Stimulated activated CD8-positive, alpha-beta memory T cell treated with anti-CD3 and anti-CD28 coated beads, Interleukin-15, amount 100 ng/mL, for 1 hour (primary cell): ENCODE measurements around the gene SMARCC1.

Source experiments
- DNase-seq: peaks from one replicate; pipeline ENCODE4 v3.0.0-alpha.2; 2020; ENCODE audit warnings: low read depth

The SMARCC1 gene

DNA sequence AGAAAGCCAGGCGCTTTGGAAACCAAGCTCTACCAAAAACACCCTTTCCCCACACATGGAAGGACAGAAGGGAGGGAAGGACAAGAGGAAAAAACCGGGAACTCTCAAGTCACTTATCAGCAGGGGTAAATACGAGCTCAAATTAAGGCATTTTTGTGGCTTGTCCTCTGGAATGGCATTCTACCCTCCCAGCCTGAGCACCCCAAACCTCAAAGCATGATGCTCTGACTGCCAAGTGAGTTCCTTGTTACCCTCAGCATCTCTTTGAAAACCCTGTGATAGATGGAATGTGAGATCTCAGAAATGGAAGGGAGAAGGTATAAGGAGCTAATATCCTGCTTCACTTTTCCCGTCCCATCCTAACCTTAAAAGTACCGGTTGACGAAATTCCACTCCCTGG is 194.9 kb downstream of the SMARCC1 start:
- no peak for DNase-seq

DNA sequence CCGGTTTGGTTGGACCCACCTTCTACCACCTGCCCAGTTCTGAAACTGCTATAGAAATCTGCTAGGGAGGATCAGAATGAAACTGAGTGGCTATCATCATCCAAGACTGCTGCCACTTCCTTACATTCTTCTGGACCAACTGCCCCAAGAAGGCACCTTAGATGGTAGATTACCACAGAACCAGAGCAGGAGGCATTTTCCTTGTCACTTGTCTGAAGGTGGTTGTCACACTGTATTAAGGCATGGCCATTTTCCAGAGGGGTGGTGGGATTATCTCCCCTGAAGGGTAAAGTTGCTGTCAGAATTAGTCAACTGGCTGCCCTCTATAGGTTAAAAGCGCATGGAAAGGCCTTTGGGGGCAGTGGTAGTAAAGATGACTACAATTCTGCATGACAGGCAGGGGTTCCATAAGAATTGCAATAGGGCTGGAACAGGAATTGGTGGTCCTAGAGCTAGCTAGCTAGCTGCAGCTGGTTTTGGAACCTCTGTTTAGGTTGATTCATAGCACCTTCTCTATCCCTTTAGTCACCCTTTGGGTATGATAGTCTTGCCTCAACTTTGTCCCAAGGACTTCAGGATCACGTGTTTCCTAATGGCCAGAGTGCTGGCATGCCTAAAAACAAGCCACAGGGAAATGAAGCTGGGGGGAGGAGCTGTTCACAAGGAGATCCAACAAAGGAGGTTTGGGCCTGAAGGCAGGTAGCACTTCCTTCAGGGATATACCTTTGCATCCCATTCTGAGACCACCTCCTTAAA is 198.2 kb downstream of the SMARCC1 start:
- no peak for DNase-seq

DNA sequence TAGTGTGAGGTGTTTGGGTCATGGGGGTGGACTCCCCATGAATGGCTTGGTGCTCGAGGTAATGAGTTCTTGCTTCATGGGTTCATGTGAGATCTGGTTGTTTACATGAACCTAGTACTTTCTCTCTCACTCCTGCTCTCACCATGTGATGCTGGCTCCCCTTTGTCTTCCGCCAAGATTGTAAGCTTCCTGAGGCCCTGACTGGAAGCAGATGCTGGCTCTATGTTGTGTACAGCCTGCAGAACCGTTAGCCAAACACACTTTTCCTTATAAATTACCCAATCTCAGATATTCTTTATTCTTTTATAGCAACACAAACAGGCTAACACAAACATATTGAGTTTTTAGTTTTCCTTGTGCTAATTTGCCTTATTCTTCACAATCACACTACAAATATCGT is 199.9 kb downstream of the SMARCC1 start:
- no peak for DNase-seq

DNA sequence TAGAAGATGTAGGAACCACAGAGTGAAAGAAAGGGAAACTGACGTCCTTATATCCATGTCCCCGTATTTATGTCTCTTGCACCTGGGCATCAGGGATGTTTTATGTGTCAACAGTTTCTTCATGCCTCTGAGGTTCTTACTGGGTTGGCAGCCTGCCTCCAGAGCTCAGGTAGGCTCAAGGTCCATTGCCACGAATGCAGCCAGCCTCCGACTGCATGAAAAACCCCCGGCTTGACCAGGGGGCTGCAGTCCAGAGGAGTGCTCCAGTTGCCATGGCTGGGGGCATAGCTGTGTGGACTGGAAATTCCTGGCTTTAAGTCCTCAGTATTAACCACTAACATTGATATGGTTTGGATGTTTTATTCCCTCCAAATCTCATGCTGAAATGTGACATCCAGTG is 200.3 kb downstream of the SMARCC1 start:
- DNase-seq, result no peak

DNA sequence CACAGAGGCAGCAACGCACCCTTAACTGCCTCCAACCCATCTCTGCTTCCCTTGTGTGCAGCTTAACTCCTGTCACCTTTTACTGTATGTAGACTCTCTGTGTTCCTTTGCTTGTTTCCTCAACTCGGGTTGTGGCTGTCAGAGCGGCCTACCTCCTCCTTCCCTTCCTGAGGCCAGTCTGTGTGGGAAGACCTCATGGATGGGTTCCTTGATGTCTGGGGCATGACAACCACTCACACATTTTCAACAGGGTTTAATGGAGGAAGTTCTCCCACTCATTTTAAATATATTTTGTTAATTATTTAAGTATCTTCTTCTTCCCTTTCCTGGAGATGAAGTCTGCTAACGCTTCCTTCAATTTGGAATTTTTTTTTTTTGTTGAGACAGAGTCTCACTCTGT is 201.2 kb downstream of the SMARCC1 start:
- no peak for DNase-seq

DNA sequence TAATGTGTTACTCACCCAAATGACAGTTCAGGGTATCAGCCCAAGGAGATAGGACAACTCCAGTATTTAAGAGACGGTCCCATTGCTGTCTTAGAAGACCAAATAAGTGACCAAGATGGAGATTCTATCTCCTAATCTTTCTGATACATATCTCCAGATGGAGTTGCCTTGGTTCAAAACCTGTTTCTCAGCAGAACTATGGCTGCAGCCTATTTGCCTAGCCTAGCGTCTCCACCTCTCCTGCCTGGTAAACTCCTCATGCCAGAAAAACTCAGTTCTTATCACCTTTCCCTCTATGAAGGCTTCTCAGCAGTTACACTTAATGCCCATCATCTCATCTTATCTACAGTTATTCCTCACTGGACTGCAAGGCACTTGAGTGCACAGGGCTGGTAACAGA is 201.8 kb downstream of the SMARCC1 start:
- DNase-seq, result no peak

DNA sequence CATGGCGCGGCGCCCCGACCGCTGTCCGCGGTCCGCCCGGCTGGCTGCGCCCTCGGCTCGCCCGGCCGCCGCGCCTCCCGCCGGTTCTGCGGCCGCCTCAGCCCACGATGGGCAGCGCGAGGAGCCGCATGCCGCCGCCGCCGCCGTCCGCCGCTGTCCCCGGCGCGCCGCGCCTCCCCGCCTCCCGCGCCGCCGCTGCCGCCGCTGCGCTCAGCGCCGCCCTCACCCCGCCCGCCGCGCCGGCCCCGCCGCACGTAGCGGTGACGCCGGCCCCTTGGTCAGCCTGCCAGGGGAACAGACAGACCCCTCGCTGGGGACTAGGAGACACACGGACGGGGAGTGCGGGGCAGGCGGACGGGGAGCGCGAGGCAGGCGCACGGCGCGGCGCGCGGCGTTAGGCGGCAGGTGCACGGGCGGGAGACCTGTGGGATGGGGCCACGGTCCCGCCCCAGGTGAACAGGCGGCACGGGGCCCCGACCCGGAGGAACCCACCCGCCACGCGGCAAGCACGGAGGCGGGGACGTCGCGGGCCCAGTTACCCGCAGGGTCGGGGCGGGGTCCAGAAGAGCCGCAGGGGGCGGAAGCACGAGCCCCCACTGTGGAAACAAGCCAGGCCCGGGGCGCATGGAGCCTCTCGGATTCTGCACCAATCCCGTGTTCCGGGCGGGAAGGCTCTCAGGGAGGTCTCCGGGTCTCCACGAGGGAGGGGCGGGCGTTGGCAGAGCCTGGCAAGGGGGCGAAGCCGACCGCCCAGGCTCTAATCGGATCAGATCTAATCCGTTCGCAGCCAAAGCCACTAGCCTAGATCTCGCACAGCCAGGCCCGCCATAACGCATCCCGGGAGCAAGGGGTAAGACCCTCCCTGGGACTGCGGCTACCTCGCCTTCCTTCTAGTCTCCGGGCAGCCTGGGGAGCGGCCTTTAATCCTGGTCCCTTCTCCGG is 202.7 kb downstream of the SMARCC1 start, which contains the start of gene CSPG5:
Gene CSPG5 (minus strand): TSS at position 175 of the 942 bp plus-strand sequence. CDS start 172 bp downstream, at position 3.
- no peak for DNase-seq

DNA sequence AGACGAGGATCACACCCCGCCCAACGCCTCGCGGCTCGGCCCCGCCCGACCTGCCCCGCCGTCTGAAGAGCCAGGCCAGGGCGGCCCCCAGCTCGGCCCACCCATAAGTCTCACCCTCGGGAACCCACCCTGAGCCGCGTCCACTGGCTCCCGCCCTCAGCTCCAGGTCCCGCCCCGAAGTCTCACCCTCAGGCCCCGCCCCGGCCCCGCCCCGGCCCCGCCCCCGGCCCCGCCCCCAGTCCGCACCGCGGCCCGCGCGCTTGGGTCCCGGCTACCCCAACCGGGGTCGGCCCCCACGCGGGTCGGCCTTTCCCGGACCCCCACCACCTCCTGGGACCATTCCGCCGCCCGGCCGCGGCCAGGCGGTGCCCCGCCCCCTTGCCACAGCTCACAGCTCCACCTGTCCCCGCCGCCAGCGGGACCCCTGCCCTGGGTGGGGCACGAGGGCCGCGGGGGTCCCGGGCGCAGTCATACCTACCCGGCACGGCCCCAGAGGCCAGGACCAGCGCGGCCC is 203.5 kb downstream of the SMARCC1 start:
- DNase-seq, result no peak

DNA sequence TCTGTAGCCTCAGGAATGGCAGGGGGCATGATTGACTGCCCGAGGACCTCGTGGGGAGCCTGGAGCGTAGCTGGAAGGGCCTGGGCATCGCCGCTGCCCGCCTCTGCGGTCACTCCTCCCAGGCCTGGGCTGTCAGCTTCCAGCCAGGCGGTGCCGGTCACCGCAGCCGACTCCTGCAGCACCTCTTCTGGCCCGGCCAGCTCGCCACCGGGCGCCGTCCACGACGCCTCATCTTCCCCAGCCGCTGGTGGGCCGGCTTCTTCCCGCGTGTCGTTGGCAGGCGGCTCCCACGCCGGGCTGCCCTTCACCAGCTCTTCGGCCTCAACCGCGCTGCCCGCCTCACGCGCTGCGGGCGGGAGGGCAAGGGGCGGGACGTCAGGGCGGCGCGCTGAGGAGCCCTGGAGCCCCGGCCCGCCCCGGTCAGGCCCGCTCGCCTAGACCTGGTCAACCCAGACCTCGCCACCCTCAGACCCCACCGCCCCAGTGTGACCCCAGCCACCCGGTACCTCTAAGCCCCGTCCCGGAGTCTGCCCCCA is 204.0 kb downstream of the SMARCC1 start:
- DNase-seq, result no peak

DNA sequence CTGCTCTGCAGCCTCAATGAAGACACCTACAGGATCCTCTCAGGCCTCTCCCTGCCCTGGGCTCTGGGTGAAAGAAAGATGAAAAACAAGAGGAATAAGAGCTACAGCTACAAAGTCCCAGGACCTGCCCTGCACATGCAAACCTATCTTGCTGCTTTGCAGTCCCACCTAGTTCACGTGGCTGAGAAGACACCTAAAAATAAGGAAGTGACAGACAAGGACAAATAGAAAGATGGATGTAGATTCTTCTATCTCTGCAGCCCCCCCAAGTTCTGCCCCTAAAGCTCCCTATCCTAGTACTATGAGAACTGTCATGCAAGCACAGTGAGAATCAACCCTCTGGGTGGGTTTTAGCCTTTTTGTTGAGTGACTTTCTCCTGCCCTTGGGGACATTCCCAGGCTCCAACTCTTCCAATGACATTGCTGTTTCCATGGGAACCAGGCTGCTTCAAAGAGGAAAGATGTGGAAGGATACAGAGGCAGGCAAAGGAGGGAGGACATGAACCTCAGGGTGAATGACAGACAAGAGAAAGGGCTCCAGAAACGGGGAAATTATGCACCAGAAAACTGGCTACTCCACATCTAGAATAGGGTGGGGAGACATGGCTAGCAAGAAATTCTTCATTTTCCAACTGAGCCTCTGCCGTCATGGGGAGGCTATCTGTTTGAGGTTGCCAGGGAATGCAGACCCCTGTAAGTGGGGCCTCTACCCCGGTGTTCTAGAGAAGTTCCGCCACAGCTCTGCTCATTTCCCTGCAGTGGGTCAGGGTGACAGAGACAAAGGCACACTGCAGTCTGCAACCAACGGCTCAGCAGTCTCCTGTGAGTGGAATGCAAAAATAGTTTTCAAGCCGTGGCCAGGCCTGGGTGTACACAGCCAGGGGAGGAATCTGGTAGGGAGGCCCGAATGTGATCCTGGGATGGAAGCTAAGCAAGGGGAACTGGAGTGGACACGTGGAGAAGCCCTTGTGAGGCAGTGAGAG is 208.2 kb downstream of the SMARCC1 start:
- DNase-seq, result no peak

DNA sequence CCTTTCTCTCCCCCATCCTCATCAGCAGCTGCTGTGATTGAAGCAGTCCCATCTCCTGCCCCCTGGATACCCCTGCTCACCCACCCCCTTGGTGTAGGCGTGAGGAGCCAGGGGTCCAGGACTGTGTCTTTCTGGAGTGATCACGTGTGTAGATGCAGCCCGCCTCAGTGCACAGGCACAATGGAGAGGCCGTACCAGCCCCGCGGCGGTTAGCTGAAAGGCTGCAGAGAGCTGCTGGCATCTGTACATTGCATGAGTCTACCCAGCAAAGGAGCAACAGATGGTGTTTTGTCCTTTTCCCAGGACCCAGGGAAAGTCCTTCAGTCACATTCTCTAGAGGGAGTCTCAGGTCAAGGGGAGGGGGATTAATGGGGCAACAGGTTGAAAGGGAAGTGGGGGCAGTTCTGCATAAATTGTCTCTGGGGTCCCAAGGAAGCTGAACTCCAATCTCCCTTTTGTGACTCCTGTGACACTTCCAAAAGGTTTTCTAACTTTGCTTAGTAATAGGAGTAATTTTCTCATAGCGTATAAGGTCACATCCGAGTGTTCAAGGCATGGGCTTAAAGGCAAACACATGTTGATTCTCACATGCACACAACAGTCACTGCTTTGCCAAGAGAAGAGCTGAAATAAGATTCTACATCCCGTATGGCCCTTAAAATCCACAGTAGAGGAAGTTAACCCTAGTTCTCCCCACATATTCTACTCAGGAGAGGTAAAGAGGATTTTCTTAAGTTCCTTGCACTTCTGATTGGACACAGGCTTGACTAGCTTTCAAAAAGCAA is 210.1 kb downstream of the SMARCC1 start:
- no peak for DNase-seq

DNA sequence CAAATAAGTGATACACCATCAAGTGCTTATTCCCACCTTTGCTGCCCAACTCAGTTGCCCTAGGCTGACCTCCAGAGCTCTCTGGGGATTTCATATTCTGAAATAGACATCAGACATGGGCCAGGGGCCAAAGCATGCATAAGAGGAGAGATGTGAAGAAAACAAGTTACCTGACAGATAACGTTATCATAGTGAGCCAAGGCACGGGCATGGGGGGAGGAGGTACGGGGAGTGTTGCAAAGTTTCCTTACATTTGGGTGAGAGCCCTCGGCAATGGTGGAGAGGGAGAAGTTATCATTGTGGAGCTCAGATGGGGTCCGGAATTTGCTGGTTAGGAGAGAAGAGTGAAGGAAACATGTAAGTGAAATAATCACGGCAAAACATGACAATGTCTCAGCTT is 212.8 kb downstream of the SMARCC1 start:
- no peak for DNase-seq

DNA sequence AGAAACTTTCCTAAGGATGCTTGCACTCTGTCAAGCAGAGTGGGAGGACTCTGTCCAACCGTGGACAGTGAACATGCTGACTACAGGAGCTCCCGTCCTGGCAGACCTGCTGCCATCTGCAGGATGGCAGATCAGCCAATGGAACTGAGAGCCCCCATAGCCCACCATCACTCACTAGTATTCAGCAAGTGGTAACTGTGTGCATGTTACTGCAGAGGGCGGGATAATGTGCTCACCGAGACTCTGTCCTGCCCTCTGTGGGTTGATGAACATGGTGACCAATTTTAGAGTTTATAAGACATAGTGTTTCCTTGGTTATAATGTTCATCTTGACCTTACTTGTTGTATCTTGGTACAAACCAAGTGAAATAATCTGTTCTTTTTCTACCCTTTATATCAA is 214.5 kb downstream of the SMARCC1 start:
- DNase-seq, result no peak

DNA sequence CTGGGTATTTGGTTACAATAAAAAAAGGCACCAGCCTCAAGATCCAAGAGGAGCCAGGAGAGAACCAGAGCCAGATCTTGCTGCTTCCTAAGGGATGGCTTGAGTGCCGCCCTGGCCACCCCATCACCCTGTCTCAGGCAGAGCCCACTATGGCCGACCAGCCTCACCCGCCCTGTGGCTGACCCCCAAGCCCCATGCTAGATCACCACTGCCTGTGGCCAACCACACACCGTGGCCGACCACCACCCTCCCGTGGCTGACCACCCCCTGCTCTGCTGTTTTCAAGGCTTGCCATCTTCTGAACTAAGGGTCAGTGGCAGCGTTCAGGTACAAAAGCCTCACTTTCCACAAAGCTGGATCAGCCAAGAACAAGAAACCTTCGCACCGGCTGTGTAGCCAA is 215.0 kb downstream of the SMARCC1 start:
- no peak for DNase-seq

DNA sequence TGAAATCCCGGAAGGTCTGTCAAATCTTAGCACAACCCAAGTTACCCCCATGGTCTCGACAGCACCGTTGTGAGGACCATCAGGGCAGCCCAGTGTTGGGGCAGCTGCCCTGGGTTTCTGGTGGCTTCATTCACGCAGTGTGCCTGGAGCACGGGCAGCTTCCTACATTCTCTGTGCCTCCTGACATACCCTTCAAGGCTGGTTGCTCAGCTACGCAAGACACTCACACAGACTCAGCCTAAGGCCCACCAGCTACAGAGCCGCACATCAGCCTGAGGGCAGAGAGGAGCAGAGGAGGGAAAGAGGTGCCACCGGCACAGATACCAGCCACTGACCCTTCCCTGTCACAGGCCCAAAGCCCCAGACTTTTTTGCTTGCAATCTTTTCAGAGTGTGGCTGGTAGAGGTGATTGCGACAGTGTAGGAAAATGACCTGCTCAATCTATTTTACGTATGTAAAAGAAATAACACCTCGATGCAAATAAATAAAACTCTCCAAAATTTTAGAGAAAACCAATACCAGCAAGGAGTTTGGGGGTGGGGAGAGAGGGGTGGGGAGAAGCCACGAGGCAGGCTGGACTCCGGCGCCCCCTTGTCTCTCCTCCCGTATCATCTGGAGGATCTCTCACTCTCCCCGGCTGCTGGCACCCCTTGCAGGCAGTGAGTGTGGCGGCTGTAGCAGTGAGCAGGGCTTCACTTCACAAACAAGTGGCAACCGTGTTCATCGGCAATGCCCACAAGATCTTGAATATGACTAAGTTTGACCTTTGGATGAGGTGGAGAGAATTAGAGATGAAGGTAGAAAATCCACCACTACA is 215.8 kb downstream of the SMARCC1 start:
- DNase-seq, result no peak

DNA sequence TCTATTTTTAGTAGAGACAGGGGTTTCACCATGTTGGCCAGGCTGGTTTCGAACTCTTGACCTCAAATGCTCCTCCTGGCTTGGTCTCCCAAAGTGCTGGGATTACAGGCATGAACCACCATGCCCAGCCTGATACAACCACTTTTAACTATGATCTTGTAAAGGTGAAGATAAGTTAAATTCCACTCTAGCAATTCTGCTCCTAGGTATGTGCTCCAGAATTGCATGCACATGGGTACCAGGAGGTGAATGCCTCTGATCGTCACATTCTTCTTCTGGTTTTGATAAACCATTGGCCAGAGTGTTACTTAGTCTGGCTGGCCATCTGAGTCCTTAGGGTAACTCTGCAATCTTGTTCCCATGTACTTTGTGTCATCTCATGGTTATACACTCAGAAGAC is 225.3 kb downstream of the SMARCC1 start:
- DNase-seq, result no peak

DNA sequence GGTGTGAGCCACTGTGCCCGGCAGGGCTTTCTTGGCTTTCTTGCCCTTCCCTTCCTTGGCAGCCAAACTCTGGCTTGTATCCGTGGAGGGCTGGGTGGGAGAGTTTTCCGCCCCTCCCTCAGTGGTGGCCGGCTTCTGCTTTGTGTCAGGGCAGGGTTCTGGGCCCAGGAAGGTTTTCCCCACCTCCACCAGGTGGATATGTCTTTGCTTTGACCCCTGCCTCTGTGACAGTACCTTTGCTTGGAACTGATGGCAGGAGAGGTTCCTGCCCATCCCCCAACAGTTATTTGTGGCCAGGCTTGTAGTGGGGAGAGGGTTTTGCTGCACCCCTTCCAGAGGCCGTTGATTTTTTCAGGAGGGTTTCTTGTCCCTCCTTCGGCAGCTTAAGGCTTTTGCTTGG is 227.4 kb downstream of the SMARCC1 start:
- no peak for DNase-seq

DNA sequence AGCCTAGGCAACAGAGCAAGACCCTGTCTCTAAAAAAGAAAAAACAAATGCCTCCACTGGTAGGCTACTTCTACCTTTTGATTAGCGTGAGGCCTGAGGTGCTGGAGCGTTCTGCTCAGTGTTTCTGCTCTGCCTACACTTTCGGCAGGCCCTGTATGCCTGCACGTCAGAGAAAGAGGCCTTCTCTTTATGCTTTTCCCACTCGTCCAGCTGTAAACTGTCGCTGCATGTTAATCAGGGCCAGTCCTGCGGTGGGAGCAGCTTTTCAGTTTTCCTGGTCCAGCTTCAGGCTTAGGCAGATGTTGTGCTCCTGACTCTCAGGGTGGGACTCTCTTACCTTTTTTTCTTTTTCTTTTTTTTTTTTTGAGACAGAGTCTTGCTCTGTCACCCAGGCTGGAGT is 228.3 kb downstream of the SMARCC1 start:
- no peak for DNase-seq

DNA sequence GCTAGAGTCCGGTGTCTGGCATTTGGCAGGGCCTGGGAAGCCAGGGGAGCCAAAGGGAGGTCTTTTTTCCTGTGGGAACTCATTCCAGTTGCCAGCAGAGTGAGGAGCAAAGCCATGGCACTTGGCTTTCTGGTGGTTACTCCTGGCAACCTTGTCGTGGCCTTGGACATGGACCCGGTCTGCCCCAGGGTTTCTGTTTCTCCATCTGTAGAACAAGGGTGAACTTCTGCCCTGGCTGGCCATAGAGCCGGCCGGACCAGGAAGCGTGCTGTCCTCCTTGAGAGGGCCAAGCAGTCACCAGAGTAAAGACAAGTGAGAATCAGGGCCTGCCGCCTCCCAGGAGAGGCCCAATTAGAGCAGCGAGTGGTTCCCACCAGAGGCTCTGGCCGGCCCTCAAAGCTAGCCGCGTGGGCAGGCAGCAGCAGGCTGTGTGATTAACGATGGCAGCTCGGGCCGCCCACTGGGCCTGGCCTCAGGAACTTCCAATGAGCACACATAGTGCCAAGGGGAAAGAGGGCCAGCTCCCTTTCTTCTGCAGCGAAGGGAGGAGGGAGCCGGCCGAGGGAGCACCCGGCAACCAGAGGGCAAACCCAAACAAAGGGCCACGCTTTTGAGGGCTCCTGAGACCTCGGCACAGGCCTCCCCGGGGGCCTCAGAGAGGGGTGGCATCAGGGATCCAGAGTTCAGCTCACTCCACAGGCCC is 239.1 kb downstream of the SMARCC1 start:
- no peak for DNase-seq
